ENCODE measurements around the gene NUDT1.

Gene NUDT1

GRCh38 chr7:2201686-2202360, 40.2 kb upstream of the NUDT1 start:
- Mint-ChIP-seq H3K27me3 (ENCODE audit: low read depth) (no peaks in the 10 kb centered on the region), H3K4me1 (ENCODE audit: low read depth) (peaks cover 3% of the 10 kb centered on the region), H3K27ac (no peak overlapping the region), H3K36me3 (ENCODE audit: low read depth) (peaks cover 9% of the 10 kb centered on the region), H3K4me3 (no peak overlapping the region), H3K9me3 (no peaks in the 10 kb centered on the region)

- Mint-ChIP-seq H3K27ac (no peak overlapping the region), H3K9me3 (no peaks in the 10 kb centered on the region), H3K4me3 (no peak overlapping the region), H3K4me1 (ENCODE audit: low read depth) (peaks cover under 1% of the 10 kb centered on the region), H3K36me3 (ENCODE audit: low read depth) (peaks cover 7% of the 10 kb centered on the region), H3K27me3 (ENCODE audit: low read depth) (no peaks in the 10 kb centered on the region)
Observed at GRCh38 chr7:2202361-2202761, 39.7 kb upstream of the NUDT1 start.

GRCh38 chr7:2202901-2203765, 38.9 kb upstream of the NUDT1 start:
- no peaks in the 10 kb centered on the region for H3K27me3 Mint-ChIP-seq (ENCODE audit: low read depth)
- no peak overlapping the region for H3K27ac Mint-ChIP-seq
- no peak overlapping the region for H3K4me3 Mint-ChIP-seq
- no peaks in the 10 kb centered on the region for H3K9me3 Mint-ChIP-seq
- H3K36me3 Mint-ChIP-seq (ENCODE audit: low read depth) = peaks cover 6% of the 10 kb centered on the region
- H3K4me1 Mint-ChIP-seq (ENCODE audit: low read depth) = no peaks in the 10 kb centered on the region

GRCh38 chr7:2203766-2204300, 38.2 kb upstream of the NUDT1 start:
- H3K27me3 Mint-ChIP-seq (ENCODE audit: low read depth) = no peaks in the 10 kb centered on the region
- no peak overlapping the region for H3K4me3 Mint-ChIP-seq
- no peak overlapping the region for H3K27ac Mint-ChIP-seq
- H3K9me3 Mint-ChIP-seq = no peaks in the 10 kb centered on the region
- peaks cover 9% of the 10 kb centered on the region for H3K36me3 Mint-ChIP-seq (ENCODE audit: low read depth)
- no peaks in the 10 kb centered on the region for H3K4me1 Mint-ChIP-seq (ENCODE audit: low read depth)

GRCh38 chr7:2204446-2204845, 37.6 kb upstream of the NUDT1 start:
- no peaks in the 10 kb centered on the region for H3K4me1 Mint-ChIP-seq (ENCODE audit: low read depth)
- H3K9me3 Mint-ChIP-seq = no peaks in the 10 kb centered on the region
- no peaks in the 10 kb centered on the region for H3K27me3 Mint-ChIP-seq (ENCODE audit: low read depth)
- peaks cover 9% of the 10 kb centered on the region for H3K36me3 Mint-ChIP-seq (ENCODE audit: low read depth)
- H3K27ac Mint-ChIP-seq = no peak overlapping the region
- no peak overlapping the region for H3K4me3 Mint-ChIP-seq

GRCh38 chr7:2205036-2205780, 36.8 kb upstream of the NUDT1 start:
- Mint-ChIP-seq H3K27me3 (ENCODE audit: low read depth) (no peaks in the 10 kb centered on the region), H3K9me3 (no peaks in the 10 kb centered on the region), H3K4me3 (no peak overlapping the region), H3K36me3 (ENCODE audit: low read depth) (peaks cover 9% of the 10 kb centered on the region), H3K27ac (no peak overlapping the region), H3K4me1 (ENCODE audit: low read depth) (no peaks in the 10 kb centered on the region)

GRCh38 chr7:2208712-2209111, 33.3 kb upstream of the NUDT1 start:
- H3K36me3 Mint-ChIP-seq (ENCODE audit: low read depth) = peaks cover 10% of the 10 kb centered on the region
- H3K27ac Mint-ChIP-seq = no peak overlapping the region
- no peaks in the 10 kb centered on the region for H3K27me3 Mint-ChIP-seq (ENCODE audit: low read depth)
- H3K4me3 Mint-ChIP-seq = no peak overlapping the region
- H3K4me1 Mint-ChIP-seq (ENCODE audit: low read depth) = no peaks in the 10 kb centered on the region
- H3K9me3 Mint-ChIP-seq = no peaks in the 10 kb centered on the region

- Mint-ChIP-seq H3K27me3 (ENCODE audit: low read depth) (no peaks in the 10 kb centered on the region), H3K4me3 (no peak overlapping the region), H3K4me1 (ENCODE audit: low read depth) (no peaks in the 10 kb centered on the region), H3K9me3 (no peaks in the 10 kb centered on the region), H3K27ac (no peak overlapping the region), H3K36me3 (ENCODE audit: low read depth) (peaks cover 13% of the 10 kb centered on the region)
Observed at GRCh38 chr7:2209146-2209960, 32.7 kb upstream of the NUDT1 start.

GRCh38 chr7:2209961-2210323, 32.1 kb upstream of the NUDT1 start:
- Mint-ChIP-seq H3K4me3 (no peak overlapping the region), H3K36me3 (ENCODE audit: low read depth) (peaks cover 13% of the 10 kb centered on the region), H3K27ac (no peak overlapping the region), H3K4me1 (ENCODE audit: low read depth) (no peaks in the 10 kb centered on the region), H3K9me3 (no peaks in the 10 kb centered on the region), H3K27me3 (ENCODE audit: low read depth) (no peaks in the 10 kb centered on the region)

- Mint-ChIP-seq H3K4me3 (no peak overlapping the region), H3K4me1 (ENCODE audit: low read depth) (no peaks in the 10 kb centered on the region), H3K9me3 (no peaks in the 10 kb centered on the region), H3K27me3 (ENCODE audit: low read depth) (no peaks in the 10 kb centered on the region), H3K27ac (no peak overlapping the region), H3K36me3 (ENCODE audit: low read depth) (peaks cover 17% of the 10 kb centered on the region)
Observed at GRCh38 chr7:2210551-2211258, 31.3 kb upstream of the NUDT1 start.

- H3K4me3 Mint-ChIP-seq = no peak overlapping the region
- peaks cover 23% of the 10 kb centered on the region for H3K36me3 Mint-ChIP-seq (ENCODE audit: low read depth)
- no peak overlapping the region for H3K27ac Mint-ChIP-seq
Observed at GRCh38 chr7:2211259-2211880, 30.7 kb upstream of the NUDT1 start.

GRCh38 chr7:2211926-2212325, 30.1 kb upstream of the NUDT1 start:
- Mint-ChIP-seq H3K36me3 (ENCODE audit: low read depth) (peaks cover 23% of the 10 kb centered on the region), H3K4me1 (ENCODE audit: low read depth) (no peaks in the 10 kb centered on the region), H3K27me3 (ENCODE audit: low read depth) (no peaks in the 10 kb centered on the region), H3K9me3 (no peaks in the 10 kb centered on the region), H3K4me3 (no peak overlapping the region), H3K27ac (no peak overlapping the region)

More at GRCh38 chr7:2211259-2211880, 30.7 kb upstream of the NUDT1 start:
- no peaks in the 10 kb centered on the region for H3K27me3 Mint-ChIP-seq (ENCODE audit: low read depth)
- no peaks in the 10 kb centered on the region for H3K9me3 Mint-ChIP-seq
- no peaks in the 10 kb centered on the region for H3K4me1 Mint-ChIP-seq (ENCODE audit: low read depth)

GRCh38 chr7:2212906-2213305, 29.1 kb upstream of the NUDT1 start:
- Mint-ChIP-seq H3K36me3 (ENCODE audit: low read depth) (peaks cover 21% of the 10 kb centered on the region), H3K9me3 (no peaks in the 10 kb centered on the region), H3K27ac (no peak overlapping the region), H3K4me1 (ENCODE audit: low read depth) (no peaks in the 10 kb centered on the region), H3K4me3 (no peak overlapping the region), H3K27me3 (ENCODE audit: low read depth) (no peaks in the 10 kb centered on the region)

Data from T-helper 1 cell treated with Interleukin-12 subunit alpha and Interleukin-12 subunit beta and Interleukin-4 antibody, amounts not matched to agents 30 μg/mL and 1 μg/mL, for 36 hours (primary cell).